ENCODE measurements around the gene DIP2B.

GRCh38 chr12:50659690-50660424, 155.1 kb downstream of the DIP2B start:
- TF ChIP-seq, protein P1, sequence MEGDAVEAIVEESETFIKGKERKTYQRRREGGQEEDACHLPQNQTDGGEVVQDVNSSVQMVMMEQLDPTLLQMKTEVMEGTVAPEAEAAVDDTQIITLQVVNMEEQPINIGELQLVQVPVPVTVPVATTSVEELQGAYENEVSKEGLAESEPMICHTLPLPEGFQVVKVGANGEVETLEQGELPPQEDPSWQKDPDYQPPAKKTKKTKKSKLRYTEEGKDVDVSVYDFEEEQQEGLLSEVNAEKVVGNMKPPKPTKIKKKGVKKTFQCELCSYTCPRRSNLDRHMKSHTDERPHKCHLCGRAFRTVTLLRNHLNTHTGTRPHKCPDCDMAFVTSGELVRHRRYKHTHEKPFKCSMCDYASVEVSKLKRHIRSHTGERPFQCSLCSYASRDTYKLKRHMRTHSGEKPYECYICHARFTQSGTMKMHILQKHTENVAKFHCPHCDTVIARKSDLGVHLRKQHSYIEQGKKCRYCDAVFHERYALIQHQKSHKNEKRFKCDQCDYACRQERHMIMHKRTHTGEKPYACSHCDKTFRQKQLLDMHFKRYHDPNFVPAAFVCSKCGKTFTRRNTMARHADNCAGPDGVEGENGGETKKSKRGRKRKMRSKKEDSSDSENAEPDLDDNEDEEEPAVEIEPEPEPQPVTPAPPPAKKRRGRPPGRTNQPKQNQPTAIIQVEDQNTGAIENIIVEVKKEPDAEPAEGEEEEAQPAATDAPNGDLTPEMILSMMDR (conservative IDR thresholded peaks at IDR 0.05 in 1 of 2, IDR thresholded peaks at IDR 0.05 in 1 of 2; ENCODE audit: low read depth in 1 of 2, low read length in 2 of 2) = no peak
- no peak for TF ChIP-seq EZH2 (IDR thresholded peaks at IDR 0.05; ENCODE audit: low read length, missing control alignments)
